HepG2 (cell line): Measurements from ENCODE around the gene EXOC3L2.

Source experiments
- BORCS8-MEF2B ChIP-seq: sonication (generic); formaldehyde crosslinking; IDR thresholded peaks from 2 replicates; pipeline ENCODE4 v1.8.0; 2022; ENCODE audit warnings: mild to moderate bottlenecking, missing genetic modification reagents
- IKZF1 ChIP-seq: fragments of 450-650 bp; IDR thresholded peaks from 2 replicates; pipeline ENCODE4 v1.7.1; 2016
- JUNB ChIP-seq: sonication (generic); formaldehyde crosslinking; IDR thresholded peaks from 2 replicates; pipeline ENCODE4 v1.8.0; 2022; ENCODE audit warnings: missing genetic modification reagents, mild to moderate bottlenecking, borderline replicate concordance
- KDM1A ChIP-seq: IDR thresholded peaks from 2 replicates; pipeline ENCODE4 v1.6.1; 2016; ENCODE audit warnings: missing compliant biosample characterization
- NR2C2 ChIP-seq: sonication (generic); formaldehyde crosslinking; IDR thresholded peaks from 2 replicates; pipeline ENCODE4 v1.4.0; 2020; ENCODE audit warnings: missing genetic modification reagents, mild to moderate bottlenecking, moderate library complexity, borderline replicate concordance
- POLR2A ChIP-seq, 2 experiments: IDR thresholded peaks; 2 replicates each; pipeline ENCODE4 v1.6.1; 2011; ENCODE audit warnings: low read depth in 2 of 2, low read length in 2 of 2, mild to moderate bottlenecking in 1 of 2, moderate library complexity in 1 of 2; ENCODE audit not compliant: insufficient read depth in 1 of 2
- RAD21 ChIP-seq: fragments of 450-650 bp; formaldehyde crosslinking; IDR thresholded peaks from 2 replicates; pipeline ENCODE4 v1.5.0; 2020; ENCODE audit warnings: mild to moderate bottlenecking
- RFX5 ChIP-seq: IDR thresholded peaks from 2 replicates; pipeline ENCODE4 v1.6.1; 2011; ENCODE audit warnings: low read depth, low read length, improper control_type of control experiment
- SKI ChIP-seq: fragments of 450-650 bp; IDR thresholded peaks from one replicate; pipeline ENCODE4 v1.6.1; 2018; ENCODE audit warnings: mild to moderate bottlenecking; ENCODE audit not compliant: partially characterized antibody
- TOE1 ChIP-seq: sonication (generic); formaldehyde crosslinking; IDR thresholded peaks from 2 replicates; pipeline ENCODE4 v1.4.0; 2020; ENCODE audit warnings: mild to moderate bottlenecking, missing genetic modification reagents
- ZKSCAN1 ChIP-seq: fragments of 150-350 bp; IDR thresholded peaks from 2 replicates; pipeline ENCODE4 v1.6.1; 2014; ENCODE audit warnings: low read length
- TF ChIP-seq, protein P1 (sequence below): sonication (generic); formaldehyde crosslinking; IDR thresholded peaks from 2 replicates; pipeline ENCODE4 v1.4.0; 2020; ENCODE audit warnings: missing genetic modification reagents

DNA sequence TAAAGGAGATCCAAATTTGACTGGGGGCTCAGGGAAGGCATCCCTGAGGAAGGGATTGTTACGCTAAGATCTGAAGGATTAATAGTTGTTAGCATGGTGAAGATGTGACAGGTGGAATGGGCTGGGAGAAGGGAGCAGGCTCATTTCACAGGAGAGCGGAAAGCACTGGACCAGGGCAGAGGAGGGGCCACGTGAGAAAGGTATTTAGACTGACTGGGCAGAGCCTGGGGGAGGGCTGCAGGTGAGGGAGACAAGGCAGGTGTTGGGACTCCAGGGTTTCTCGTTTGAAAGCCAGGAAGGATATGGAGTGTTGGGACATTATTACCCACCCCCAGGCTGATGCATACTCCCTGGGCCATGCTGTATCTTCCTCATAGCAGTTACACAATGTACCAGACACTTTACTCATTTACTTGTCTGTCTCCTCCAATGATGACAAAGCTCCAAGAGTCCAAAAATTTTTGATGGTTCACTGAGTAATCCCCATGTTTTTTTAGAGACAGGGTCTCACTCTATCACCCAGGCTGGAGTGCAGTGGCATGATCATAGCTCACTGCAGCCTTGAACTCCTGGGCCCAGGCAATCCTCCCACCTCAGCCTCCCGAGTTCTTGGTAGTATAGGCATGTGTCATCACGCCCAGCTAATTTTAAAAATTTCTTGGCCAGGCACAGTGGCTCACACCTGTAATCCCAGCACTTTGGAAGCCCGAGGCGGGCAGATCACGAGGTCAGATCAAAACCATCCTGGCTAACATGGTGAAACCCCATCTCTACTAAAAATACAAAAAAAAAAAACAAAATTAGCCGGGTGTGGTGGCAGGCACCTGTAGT, 69.5 kb downstream of the EXOC3L2 start:
- TF ChIP-seq JUNB (CRISPR knock-in tag) (no peak), BORCS8-MEF2B (CRISPR knock-in tag) (no peak), IKZF1 (no peak), SKI (no peak), NR2C2 (CRISPR knock-in tag) (no peak), RFX5 (no peak), ZKSCAN1 (no peak), TOE1 (CRISPR knock-in tag) (no peak), RAD21 (CRISPR knock-in tag) (no peak), KDM1A (CRISPR knock-in tag) (no peak), POLR2A (IDR thresholded peaks at IDR 0.05; ENCODE audit: insufficient read depth in 1 of 2, low read depth in 2 of 2, low read length in 2 of 2) (no peak)
- TF ChIP-seq, protein P1, sequence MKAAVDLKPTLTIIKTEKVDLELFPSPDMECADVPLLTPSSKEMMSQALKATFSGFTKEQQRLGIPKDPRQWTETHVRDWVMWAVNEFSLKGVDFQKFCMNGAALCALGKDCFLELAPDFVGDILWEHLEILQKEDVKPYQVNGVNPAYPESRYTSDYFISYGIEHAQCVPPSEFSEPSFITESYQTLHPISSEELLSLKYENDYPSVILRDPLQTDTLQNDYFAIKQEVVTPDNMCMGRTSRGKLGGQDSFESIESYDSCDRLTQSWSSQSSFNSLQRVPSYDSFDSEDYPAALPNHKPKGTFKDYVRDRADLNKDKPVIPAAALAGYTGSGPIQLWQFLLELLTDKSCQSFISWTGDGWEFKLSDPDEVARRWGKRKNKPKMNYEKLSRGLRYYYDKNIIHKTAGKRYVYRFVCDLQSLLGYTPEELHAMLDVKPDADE (CRISPR knock-in tag): no peak
